Nucleus accumbens (tissue), 56 donors: ENCODE measurements around the gene ZNF79.
A peak's percentile ranks its signal among the peaks of the same experiment; 100 is the strongest.

ENCODE experiments used
- DNase-seq, 56 donors: peaks; one replicate each; lab custom pipeline; 2025; lab: John Stamatoyannopoulos, UW

Gene ZNF79

DNA sequence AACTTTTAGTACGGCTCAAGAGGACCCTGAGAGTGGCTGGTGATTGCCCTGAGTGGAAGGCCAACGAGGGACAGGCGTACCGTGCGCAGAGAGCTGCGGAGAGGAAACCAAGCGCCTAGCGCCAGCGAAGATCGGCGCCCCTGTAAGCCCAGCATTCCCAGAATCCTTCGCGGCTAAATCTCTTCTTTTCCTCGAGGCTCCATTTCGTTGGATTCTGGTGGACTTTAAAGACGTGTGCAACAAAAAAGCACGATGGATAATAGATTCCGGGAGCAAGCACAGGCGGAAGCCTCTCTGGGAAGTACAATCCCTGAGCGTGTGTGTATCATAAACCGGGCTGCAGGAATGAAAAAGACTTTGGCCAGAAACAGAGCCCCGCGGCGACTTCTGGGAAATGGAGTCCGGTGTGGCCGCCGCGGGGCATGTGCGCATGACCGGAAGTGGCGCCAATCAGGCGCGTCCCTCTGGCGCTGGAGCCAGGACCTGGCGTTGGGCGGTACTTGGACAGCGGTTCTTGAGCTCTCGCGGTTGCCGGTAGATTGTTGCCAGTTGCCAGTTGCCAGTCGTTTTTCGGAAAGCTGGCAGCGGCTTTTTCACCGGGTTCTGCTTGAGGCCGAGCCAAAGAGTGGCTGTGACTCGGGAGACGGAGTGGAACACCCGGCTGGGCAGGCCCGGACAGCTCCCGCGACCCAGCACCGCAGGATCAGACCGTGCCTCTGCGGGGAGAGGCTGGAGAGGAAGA lies at the start of gene ZNF79:
Gene ZNF79, plus strand, starts transcription at position 449 of the 742 bp plus-strand sequence. CDS start 406 bp downstream, outside the sequence.
- DNase-seq, result peak; percentile 58 to 95 (median 89)

DNA sequence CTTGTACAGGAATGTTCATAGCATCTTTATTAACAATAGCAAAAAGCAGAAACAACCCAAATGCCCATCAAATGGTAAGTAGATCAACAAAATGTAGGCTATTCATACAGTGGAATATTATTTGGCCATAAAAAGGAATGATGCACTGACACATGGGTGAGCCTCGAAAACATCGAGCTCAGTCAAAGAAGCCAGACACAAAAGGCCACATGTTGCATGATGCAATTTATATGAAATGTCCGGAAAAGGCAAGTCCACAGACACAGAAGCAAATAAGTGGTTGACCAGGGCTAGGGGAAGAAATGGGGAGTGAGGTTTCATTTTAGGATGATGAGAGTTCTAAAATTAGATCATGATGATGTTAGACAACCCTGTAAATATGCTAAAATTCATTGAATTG lies 43.7 kb upstream of the ZNF79 start:
- DNase-seq, result no peak

DNA sequence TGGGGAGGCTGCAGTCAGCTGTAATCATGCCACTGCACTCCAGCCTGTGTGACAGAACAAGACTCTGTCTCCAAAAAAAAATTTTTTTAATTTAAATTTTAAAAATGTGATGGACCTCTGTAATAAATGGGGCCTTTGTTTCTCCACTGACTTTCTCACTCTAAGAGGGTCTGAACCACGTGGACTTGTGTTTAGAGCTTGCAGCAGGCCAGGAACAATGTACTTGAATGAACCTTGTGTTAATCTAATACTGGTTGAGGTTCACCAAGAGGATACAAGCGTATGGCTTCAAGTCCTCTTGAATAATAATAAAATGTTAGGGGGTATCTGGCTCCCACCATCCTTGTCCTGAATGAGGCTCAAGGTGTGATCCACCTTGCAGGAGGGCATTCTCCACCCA lies 41.6 kb upstream of the ZNF79 start:
- no peak for DNase-seq

DNA sequence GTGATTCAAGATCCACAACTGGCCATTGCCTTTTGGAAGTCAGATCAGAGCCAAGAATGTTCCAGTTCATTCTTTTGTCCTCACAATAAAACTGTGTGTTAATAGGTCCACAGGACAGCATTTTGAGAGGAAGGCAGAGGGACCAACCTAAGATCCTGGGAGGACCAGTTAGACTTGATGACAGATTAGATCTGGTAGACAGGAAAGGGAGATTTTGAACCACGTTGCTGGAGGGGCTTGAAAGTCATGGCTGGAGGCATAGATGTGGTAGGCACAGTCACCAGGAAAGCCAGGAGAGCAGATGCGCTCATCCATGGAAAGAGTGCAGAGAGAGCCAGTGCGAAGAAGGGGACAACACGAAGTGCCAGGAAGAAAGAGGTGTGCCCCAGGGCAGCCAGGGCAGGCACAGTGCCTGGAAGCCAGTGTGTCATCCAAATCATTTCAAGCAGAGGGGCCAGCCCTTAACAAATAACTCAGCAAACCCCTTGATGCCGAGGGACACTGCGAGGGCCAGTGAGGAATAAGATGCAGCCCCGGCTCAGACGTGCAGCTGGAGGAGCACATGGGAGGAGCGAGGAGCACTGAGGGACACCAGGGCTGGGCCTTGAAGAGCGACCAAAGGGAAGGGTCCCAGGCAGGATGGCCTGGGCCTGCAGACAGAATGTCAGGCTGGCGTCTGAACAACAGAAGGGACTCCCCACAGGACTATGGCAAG lies 40.0 kb upstream of the ZNF79 start:
- DNase-seq, result no peak

DNA sequence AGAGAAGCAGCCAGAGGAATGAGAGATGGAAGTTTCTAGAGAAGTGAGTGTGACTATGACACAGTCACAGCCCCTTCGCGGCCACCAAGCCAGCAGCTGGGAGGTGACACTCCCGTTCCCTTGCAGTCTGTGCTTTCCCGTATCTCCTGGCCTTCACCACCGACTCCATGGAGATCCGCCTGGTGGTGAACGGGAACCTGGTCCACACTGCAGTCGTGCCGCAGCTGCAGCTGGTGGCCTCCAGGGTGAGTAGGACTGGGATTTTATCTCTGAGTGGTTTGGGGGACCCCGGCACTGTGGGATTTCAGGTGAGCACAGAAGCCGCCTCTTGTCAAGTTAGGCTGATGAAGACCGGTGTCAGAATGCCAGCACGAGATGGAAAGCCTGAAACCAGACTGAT lies 39.3 kb upstream of the ZNF79 start:
- no peak for DNase-seq

DNA sequence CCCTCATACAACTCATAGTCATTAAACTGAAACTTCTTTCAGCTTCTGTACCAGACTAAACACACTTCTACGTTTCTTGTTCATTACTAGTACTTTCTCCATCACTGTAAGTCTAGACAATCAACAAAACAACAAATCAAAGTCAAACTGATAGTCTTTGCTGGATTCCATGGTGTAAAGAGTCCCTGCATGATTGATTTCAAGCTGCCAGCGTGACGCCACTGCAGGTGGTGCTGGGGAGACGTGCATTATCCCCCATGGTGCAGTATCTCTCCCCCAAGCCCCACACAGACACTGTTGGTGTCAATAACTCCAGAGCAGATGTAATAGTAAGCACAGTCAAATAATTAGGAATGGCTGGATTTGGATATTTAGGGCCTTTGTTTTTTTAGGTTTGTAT lies 37.9 kb upstream of the ZNF79 start:
- no peak for DNase-seq

DNA sequence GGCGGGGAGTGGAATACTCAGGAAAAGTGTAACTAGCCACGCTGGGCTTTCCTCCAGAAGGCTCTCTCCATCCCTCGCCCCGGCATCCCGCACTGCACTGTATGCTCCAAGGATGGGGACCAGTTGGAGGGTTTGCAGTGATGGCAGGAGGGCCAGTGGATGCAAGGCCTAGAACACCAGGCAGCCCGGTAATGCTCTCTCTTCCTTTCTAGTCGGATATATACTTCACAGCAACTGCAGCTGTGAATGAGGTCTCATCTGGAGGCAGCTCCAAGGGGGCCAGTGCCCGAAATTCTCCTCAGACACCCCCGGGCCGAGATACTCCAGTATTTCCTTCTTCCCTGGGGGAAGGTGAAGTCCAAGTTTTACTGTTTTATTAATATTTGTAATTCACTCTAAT lies 37.2 kb upstream of the ZNF79 start:
- DNase-seq, result no peak

DNA sequence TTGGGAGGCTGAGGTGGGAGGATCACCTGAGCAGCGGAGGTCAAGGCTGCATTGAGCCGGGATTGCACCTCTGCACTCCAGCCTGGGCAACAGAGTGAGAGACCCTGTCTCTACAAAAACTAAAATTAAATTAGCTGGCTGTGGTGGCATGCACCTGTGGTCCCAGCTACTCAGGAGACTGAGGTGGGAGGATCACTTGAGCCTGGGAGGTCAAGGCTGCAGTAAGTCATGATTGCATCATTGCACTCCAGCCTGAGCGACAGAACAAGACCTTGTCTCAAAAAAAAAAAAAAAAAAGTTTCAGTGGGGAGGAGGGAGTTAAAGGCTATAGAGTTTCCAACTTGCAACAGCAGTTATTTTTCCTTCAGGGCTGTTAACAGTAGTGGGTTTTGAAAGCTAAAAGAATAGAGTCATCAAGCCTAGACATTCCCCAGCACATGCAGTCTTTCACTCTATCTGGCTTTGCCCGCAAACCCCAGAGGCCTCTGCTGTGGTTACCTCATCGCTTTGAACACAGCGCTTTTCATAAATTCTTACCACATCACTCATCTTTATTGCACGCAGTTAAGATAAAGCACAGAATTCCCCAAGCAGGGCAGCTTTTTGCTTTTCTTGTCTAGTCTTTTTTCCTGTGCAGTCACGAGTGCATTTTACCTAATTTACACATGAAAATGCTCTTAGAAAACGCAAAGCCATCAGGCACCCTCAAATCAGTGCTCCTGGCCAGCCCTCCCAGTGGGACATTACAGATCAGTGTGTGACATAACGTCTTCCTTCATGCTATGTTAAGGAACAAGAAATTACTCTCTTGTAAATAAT lies 35.9 kb upstream of the ZNF79 start:
- DNase-seq, result peak in 13 of 56 donors; percentile 6 to 36 (median 17)

DNA sequence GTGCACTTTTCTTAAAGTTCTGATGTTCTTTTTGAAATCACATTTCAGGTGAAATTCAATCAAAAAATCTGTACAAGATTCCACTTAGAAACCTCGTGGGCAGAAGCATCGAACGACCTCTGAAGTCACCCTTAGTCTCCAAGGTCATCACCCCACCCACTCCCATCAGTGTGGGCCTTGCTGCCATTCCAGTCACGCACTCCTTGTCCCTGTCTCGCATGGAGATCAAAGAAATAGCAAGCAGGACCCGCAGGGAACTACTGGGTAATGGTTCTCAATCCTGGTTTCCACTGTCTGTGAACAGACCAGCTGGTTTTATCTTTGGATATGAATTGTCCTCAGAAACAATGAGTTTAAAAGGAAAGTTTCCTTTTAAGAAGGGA lies 35.3 kb upstream of the ZNF79 start:
- no peak for DNase-seq

DNA sequence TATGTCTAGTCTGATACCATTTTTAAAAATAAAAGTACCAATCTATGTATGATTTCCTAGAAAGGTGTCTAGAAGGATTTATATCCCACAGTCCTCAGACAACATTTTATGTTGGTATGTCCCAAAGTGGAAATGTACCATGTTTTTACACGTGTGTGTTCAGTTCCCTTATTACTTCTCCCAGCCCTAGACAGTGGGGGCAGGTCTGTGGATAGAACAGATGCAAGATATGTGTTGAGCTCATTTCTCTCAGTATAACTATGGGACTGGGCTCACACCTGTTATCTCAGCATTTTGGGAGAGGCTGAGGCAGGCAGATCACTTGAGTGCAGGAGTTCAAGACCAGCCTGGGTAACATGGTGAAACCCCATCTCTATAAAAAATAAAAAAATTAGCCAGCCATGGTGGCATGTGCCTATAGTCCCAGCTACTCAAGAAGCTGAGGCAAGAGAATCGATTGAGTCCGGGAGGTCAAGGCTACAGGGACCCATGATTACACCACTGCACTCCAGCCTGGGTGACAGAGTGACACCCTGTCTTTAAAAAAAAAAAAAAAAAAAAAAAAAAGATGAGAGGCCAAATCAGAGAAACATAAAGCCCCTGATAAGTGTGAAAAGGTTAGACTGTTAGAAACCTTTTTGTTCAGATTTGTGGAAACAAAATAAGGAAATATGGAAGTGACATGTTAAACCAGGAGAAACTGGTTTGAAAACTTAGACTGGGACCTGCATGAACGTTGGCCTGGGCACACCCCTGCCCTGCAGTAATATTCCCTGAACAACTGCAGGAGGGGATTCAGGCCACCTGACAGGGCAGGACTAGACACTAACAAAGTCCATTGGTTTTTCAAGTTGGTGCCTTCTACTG lies 34.6 kb upstream of the ZNF79 start:
- no peak for DNase-seq

DNA sequence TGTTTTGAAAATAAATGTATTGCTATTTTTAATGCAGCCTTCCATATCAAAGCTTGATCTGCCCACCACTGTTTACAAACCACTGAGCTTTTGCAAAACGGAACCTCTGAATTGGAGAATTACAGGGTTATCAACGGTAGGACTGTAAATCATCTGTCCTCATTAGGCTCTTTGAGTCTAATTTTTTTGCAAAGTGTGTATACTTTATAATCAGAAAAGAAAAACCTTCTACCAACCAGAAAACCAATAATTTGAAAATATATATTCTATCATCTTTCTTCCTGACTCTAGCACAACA lies 34.0 kb upstream of the ZNF79 start:
- DNase-seq, result no peak

DNA sequence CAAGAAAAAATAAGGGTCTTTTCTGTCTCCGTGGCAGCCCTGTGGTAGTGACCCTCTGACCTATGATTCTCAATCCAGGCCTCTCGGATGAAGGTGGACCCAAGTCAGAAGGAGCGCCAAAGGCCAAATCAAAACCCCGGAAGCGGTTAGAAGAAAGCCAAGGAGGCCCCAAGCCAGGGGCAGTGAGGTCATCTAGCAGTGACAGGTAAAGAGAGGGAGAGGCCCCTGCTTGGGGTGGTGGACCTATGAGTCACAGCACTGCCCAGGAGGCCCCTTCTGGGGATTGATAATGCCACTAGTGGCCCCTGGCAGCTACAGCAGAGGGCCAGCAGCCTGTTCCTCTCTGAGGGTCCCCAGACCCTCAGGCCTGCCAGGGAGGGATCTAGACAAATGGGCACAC lies 33.6 kb upstream of the ZNF79 start:
- DNase-seq, result no peak

DNA sequence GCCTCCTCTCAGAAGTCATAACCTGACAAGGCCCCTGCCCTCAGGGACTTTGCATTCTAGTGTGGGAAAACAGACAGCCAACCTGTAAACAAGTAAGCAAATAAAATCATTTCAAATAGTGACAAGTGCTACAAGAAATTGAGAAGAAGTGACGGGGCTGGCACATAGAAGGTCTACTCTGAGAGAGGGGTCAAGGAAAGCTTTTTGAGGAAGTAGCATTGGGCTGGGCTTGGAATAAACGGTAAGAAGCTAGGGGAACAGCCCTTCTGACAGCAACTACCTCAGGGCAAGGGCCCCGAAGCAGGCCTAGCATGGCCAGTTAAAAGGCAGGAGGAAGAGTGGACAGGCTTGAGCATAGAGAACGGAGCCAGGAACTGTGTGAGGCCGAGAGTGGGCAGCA lies 32.0 kb upstream of the ZNF79 start:
- DNase-seq, result no peak

DNA sequence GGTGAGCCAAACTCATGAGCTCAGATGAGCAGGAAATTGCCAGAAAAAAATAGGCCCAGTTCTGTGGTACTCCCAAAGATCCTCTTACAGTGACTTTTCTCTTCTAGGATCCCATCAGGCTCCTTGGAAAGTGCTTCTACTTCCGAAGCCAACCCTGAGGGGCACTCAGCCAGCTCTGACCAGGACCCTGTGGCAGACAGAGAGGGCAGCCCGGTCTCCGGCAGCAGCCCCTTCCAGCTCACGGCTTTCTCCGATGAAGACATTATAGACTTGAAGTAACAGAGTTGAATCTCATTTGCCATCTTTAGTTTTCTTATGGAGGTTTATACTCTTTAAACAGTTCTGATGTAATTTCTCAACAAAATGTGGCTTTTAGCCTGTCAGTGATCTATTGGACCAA lies 31.2 kb upstream of the ZNF79 start:
- DNase-seq, result no peak

DNA sequence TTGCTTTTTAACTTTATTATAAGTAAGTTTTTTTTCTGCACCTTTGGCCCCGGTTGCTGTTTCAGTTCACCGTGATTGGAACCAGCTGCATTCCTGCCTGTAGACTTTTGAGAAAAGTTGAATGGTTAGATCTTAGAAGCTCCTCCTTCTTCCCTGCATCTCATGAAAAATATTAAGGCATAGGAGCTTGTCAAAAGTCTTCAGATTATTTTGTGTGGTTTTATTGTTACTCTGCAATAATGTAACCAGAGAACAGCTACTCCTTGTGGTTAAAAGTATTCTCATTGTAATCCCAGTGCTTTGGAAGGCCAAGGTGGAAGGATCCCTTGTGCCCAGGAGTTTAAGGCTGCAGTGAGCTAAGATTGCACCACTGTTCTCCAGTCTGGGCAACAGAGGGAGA lies 30.5 kb upstream of the ZNF79 start:
- DNase-seq, result no peak

DNA sequence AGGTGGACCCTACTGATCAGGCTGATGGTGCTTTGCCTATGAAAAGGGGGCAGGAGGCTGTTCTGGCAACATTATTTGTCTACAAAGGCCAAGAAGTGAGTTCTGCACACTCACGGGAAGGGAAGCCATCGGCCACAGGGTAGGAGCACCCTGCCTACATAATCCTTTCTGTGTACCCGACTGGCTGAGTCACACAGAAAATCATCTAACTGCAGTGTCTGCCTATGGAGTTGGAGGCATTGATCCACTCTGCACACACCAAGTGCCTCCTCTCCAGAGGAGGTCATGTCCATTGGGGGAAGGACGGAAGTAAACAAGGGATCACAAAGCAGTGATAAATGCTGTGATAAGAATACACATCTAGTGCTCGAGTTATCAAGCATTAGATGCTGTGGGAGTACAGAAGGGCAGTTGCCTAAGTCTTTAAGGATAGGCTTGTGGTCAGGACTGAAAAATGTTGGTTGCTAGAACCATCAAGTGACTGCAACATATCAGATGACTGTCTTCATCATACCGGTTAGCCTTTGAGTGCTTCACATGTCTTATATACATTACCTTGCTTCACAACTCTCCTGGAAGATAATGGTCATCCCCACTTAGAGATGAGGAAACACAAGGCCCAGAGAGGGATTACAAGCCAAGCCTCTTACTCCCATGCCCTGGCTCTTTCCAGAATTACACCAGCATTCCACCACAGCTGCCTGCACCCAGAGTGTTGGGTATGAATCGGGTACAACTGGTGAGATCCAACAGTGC lies 28.5 kb upstream of the ZNF79 start:
- peak in 6 of 56 donors; percentile 9 to 28 (median 15) for DNase-seq

DNA sequence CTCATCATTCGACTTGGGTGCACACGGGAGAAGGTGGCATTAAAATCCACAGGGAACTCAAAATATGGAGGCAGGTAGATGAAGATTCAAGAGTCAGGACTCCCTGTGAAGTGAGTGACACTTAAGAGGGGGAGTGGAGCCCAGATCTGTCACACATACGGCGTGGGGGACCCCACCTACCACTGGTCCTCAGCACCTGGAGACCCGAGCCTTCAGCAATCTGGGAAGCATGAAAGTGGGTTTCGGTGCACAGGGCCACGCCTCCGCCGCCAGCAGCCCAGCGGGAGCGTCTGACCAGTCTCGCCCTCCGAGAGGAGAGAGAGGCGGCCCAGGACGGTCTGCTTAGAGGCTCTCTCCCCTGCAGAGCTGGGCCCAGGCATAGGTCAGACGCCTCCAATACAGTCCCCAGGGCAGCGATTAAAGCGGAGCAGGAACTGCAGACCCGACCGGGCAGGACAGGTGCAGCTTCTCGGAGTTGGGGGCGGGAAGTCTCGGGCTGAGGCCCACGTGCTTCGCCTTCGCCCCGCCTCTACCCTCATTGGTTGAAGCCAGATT lies 27.9 kb upstream of the ZNF79 start:
- DNase-seq, result peak in 1 of 56 donors; percentile 66

DNA sequence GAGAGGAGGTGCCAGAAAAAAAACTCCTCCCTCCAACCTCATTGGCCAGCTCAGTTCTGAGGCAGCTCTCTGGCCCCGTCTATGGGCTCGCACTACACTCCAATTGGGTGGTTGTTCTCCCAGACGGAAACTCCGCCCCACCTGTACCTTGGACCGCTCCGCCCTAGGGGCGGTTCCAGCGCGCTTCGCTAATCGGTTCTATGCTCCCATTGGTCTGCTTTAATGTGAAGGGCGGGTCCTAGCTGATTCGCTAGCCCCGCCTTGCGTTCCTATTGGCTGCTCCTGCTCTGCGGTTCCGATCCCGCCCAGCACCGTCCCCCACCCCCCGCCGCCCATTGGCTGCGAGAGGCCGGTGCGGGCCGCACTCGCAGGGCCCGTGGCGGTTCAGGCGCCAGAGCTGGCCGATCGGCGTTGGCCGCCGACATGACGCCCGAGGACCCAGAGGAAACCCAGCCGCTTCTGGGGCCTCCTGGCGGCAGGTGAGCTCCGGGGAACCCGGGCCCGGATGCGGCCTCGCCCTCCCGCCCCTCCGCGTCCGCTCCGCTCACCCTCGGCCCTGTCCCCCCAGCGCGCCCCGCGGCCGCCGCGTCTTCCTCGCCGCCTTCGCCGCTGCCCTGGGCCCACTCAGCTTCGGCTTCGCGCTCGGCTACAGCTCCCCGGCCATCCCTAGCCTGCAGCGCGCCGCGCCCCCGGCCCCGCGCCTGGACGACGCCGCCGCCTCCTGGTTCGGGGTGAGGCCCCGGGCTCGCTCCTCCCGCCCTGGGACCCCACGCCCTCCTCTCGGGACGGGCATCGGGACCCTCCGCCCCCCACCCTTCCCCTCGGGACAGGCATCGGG lies 27.2 kb upstream of the ZNF79 start, which contains the start of gene SLC2A8:
Gene SLC2A8, plus strand, starts transcription at position 362 of the 838 bp plus-strand sequence. Its CDS starts 62 bp downstream, at position 424.
- peak; percentile 85 to 100 (median 99) for DNase-seq
